ENCODE results near the gene GNG10.
"Not testable (repeated sequence)": the region's sequence is repeated elsewhere in the genome, so short reads cannot be mapped to it uniquely, and the experiment has no call there.

DNA sequence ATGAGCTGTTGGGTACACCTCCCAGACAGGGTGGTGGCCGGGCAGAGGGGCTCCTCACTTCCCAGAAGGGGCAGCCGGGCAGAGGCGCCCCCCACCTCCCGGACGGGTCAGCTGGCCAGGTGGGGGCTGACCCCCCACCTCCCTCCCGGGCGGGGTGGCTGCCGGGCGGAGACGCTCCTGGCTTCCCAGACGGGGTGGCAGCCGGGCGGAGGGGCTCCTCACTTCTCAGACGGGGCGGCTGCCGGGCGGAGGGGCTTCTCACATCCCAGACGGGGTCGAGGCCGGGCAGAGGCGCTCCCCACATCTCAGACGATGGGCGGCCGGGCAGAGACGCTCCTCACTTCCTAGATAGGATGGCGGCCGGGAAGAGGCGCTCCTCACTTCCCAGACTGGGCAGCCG lies 44.1 kb upstream of the GNG10 start:
- TF ChIP-seq CTCF (IDR thresholded peaks at IDR 0.05; ENCODE audit: low read depth, low read length); MAX (IDR thresholded peaks at IDR 0.05; ENCODE audit: low read depth, low read length); POLR2A (IDR thresholded peaks at IDR 0.05; ENCODE audit: extremely low read depth, insufficient read length): not testable (repeated sequence)
